CD14-positive monocyte (primary cell): ENCODE data around the gene SLC25A23. TPM values are rescaled to one million over a fixed set of nuclear protein-coding genes. Genes with fewer than 3 reads are reported as not detected.

Source experiments
- DNase-seq, 3 donors: peaks; one replicate each; pipeline ENCODE4 v3.0.0-alpha.2; 2011 to 2022
- H2AFZ ChIP-seq: 2 replicates; pipeline ENCODE4 v1.6.0; 2012; ENCODE audit warnings: mild to moderate bottlenecking, low read depth, low read length, inconsistent platforms; ENCODE audit not compliant: insufficient read depth, poor library complexity, severe bottlenecking
- H3K27ac ChIP-seq, 2 donors: 1 replicate in 1 of 2; 2 replicates in 1 of 2; pipeline ENCODE4 v1.5.1; 2012 to 2013; ENCODE audit warnings: low read length in 2 of 2, control low read depth in 1 of 2, inconsistent platforms in 1 of 2, low read depth in 1 of 2, mild to moderate bottlenecking in 1 of 2
- H3K27me3 ChIP-seq, 2 donors: one replicate each; pipeline versions ENCODE4 v1.6.0 to v1.6.1; 2011 to 2013; ENCODE audit warnings: low read length in 2 of 2; ENCODE audit not compliant: control insufficient read depth in 2 of 2, insufficient read depth in 2 of 2
- H3K36me3 ChIP-seq, 2 donors: replicated peaks in 1 of 2; 1 replicate in 1 of 2; 2 replicates in 1 of 2; pipeline versions ENCODE4 v1.5.1 to v1.6.1; 2012 to 2013; ENCODE audit warnings: low read length in 2 of 2, control low read depth in 1 of 2, inconsistent platforms in 1 of 2, mild to moderate bottlenecking in 1 of 2; ENCODE audit not compliant: insufficient read depth in 2 of 2, control insufficient read depth in 1 of 2
- H3K4me1 ChIP-seq, 2 donors: 1 replicate in 1 of 2; 2 replicates in 1 of 2; pipeline versions ENCODE4 v1.5.1 to v1.6.1; 2012 to 2013; ENCODE audit warnings: low read length in 2 of 2, control low read depth in 1 of 2, inconsistent platforms in 1 of 2, mild to moderate bottlenecking in 1 of 2, moderate library complexity in 1 of 2; ENCODE audit not compliant: insufficient read depth in 2 of 2, control insufficient read depth in 1 of 2
- H3K4me2 ChIP-seq: replicated peaks from 2 replicates; pipeline ENCODE3; 2012; ENCODE audit warnings: low read length, moderate library complexity, mild to moderate bottlenecking; ENCODE audit not compliant: poor library complexity, severe bottlenecking; ENCODE audit errors: extremely low read depth
- H3K4me3 ChIP-seq, 3 experiments: fragments of 200-600 bp in 1 of 3; sonication (generic) in 1 of 3; replicated peaks in 1 of 3; 1 replicate in 2 of 3; 2 replicates in 1 of 3; pipeline ENCODE4 v1.5.1; 2011 to 2013; ENCODE audit warnings: low read length in 3 of 3, mild to moderate bottlenecking in 3 of 3, control low read depth in 2 of 3, low read depth in 2 of 3, inconsistent platforms in 1 of 3, moderate library complexity in 1 of 3
- H3K79me2 ChIP-seq: 2 replicates; pipeline ENCODE4 v1.6.0; 2012; ENCODE audit warnings: mild to moderate bottlenecking, control low read depth, inconsistent platforms, low read length, moderate library complexity; ENCODE audit not compliant: insufficient read depth
- H3K9ac ChIP-seq: 2 replicates; pipeline ENCODE4 v1.6.0; 2017; ENCODE audit warnings: low read length, mild to moderate bottlenecking; ENCODE audit not compliant: insufficient read depth, poor library complexity, severe bottlenecking
- H3K9me3 ChIP-seq, 2 donors: replicated peaks in 1 of 2; 1 replicate in 1 of 2; 2 replicates in 1 of 2; pipeline versions ENCODE4 v1.5.1 to v1.6.1; 2012 to 2013; ENCODE audit warnings: low read length in 2 of 2, control low read depth in 1 of 2; ENCODE audit not compliant: control insufficient read depth in 1 of 2, insufficient read depth in 1 of 2
- H4K20me1 ChIP-seq: 2 replicates; pipeline ENCODE4 v1.6.0; 2012; ENCODE audit warnings: mild to moderate bottlenecking, low read length, control low read depth, moderate library complexity; ENCODE audit not compliant: insufficient read depth
- H3K27ac Mint-ChIP-seq, 7 donors: one replicate each; pipeline ENCODE4 v1.8.0; 2020; ENCODE audit warnings: mild to moderate bottlenecking in 7 of 7, mixed read lengths in 7 of 7, moderate library complexity in 6 of 7, inconsistent platforms in 2 of 7
- H3K27me3 Mint-ChIP-seq, 3 donors: one replicate each; pipeline ENCODE4 v1.8.0; 2021 to 2022; ENCODE audit warnings: low read depth in 3 of 3, mild to moderate bottlenecking in 3 of 3, mixed read lengths in 3 of 3, moderate library complexity in 3 of 3, inconsistent platforms in 1 of 3
- H3K36me3 Mint-ChIP-seq, 2 donors: one replicate each; pipeline ENCODE4 v1.8.0; 2020; ENCODE audit warnings: mixed read lengths in 2 of 2, inconsistent platforms in 1 of 2, mild to moderate bottlenecking in 1 of 2
- H3K4me1 Mint-ChIP-seq: one replicate; pipeline ENCODE4 v1.8.0; 2020; ENCODE audit warnings: mild to moderate bottlenecking, mixed read lengths
- H3K4me3 Mint-ChIP-seq, 2 donors: one replicate each; pipeline ENCODE4 v1.8.0; 2020; ENCODE audit warnings: mild to moderate bottlenecking in 2 of 2, mixed read lengths in 2 of 2, moderate library complexity in 1 of 2
- H3K9me3 Mint-ChIP-seq, 7 donors: one replicate each; pipeline ENCODE4 v1.8.0; 2020 to 2022; ENCODE audit warnings: mixed read lengths in 7 of 7, mild to moderate bottlenecking in 6 of 7, moderate library complexity in 6 of 7, inconsistent platforms in 2 of 7
- CTCF ChIP-seq: fragments of 200-600 bp; IDR thresholded peaks from one replicate; pipeline ENCODE4 v1.8.0; 2022; ENCODE audit warnings: antibody characterized with exemption, mild to moderate bottlenecking
- WGBS: methylation state at CpG from one replicate; pipeline ENCODE4 v1.1.5; 2013; ENCODE audit warnings: missing lambda C conversion rate; ENCODE audit not compliant: insufficient coverage; 5-methylcytosine and 5-hydroxymethylcytosine counted together
- intact Hi-C, 2 donors: fragments of 100-400 bp; cut with micrococcal nuclease; formaldehyde crosslinking; loops; one replicate each; pipeline versions ENCODE4 v1.15.0 to v1.15.1; 2023
- polyA plus RNA-seq, 3 donors: library from polyadenylated mRNA; depleted of rRNA in 1 of 3; unstranded in 2 of 3; stranded (reverse) in 1 of 3; fragments of 300-500 nt in 2 of 3; fragments of >200 nt in 1 of 3; fragmentation: Illumina TruSeq in 2 of 3; gene quantifications; 1 replicate in 2 of 3; 2 replicates in 1 of 3; pipeline ENCODE4 v1.2.3, GENCODE V29; 2012 to 2021

SLC25A23 gene
- polyA plus RNA-seq, 3 donors = 0.11 to 0.15 TPM; not detected in 1

- Mint-ChIP-seq H3K36me3 (peaks cover 80 to 93% of the 10 kb centered on the region in 2 donors), H3K4me1 (peaks cover 14% of the 10 kb centered on the region), H3K4me3 (no peak overlapping the region), H3K9me3 (peaks cover 0 to 3% (median 0%) of the 10 kb centered on the region in 7 donors), H3K27me3 (peaks cover 0 to 1% (median 0%) of the 10 kb centered on the region in 3 donors), H3K27ac (no peak overlapping the region)
- intact Hi-C loops = no loop called here
- no peak overlapping the region for H2AFZ ChIP-seq
- H4K20me1 ChIP-seq = peaks cover 52% of the 10 kb centered on the region
- H3K4me1 ChIP-seq = peaks cover 5 to 8% of the 10 kb centered on the region in 2 donors
- WGBS = 96% methylated on average over 29 of the region's 33 CpGs
- no peak overlapping the region for H3K27ac ChIP-seq
- TF ChIP-seq CTCF = no peak
- H3K27me3 ChIP-seq = no peaks in the 10 kb centered on the region
- no peak overlapping the region for H3K4me2 ChIP-seq
- no peaks in the 10 kb centered on the region for H3K9me3 ChIP-seq
- no peak overlapping the region for H3K9ac ChIP-seq
- peaks cover 48% of the 10 kb centered on the region for H3K79me2 ChIP-seq
- DNase-seq = no peak
- peaks cover 86 to 87% of the 10 kb centered on the region in 2 donors for H3K36me3 ChIP-seq
- H3K4me3 ChIP-seq = no peak overlapping the region
Observed at GRCh38 chr19:6417713-6418561, 41.7 kb downstream of the SLC25A23 start.

- WGBS = 97% methylated on average over 25 of the region's 29 CpGs
- Histone ChIP-seq H3K9me3 (no peaks in the 10 kb centered on the region), H3K36me3 (peaks cover 80 to 82% of the 10 kb centered on the region in 2 donors), H3K9ac (no peak overlapping the region), H3K79me2 (peaks cover 37% of the 10 kb centered on the region), H3K4me3 (no peak overlapping the region), H2AFZ (no peak overlapping the region), H3K4me1 (no peaks in the 10 kb centered on the region), H3K4me2 (no peak overlapping the region), H3K27me3 (no peaks in the 10 kb centered on the region), H4K20me1 (peaks cover 41% of the 10 kb centered on the region), H3K27ac (no peak overlapping the region)
- Mint-ChIP-seq H3K27ac (peak overlapping the region in 2 of 7 donors; percentile 48 to 69), H3K4me1 (peaks cover 3% of the 10 kb centered on the region), H3K36me3 (peaks cover 75 to 88% of the 10 kb centered on the region in 2 donors), H3K27me3 (peaks cover 0 to 1% (median 0%) of the 10 kb centered on the region in 3 donors), H3K4me3 (no peak overlapping the region), H3K9me3 (peaks cover 0 to 3% (median 0%) of the 10 kb centered on the region in 7 donors)
- intact Hi-C loops = no loop called here
- no peak for TF ChIP-seq CTCF
- DNase-seq = no peak
Observed at GRCh38 chr19:6416658-6417405, 42.8 kb downstream of the SLC25A23 start.
